Heart left ventricle (tissue), 13 donors: ENCODE measurements around the gene ZMIZ1.

ENCODE experiments used
- POLR2A ChIP-seq, 2 donors: fragments of 450-650 bp; IDR thresholded peaks; one replicate each; pipeline ENCODE4 v1.6.1; 2017; ENCODE audit warnings: antibody characterized with exemption in 2 of 2, mild to moderate bottlenecking in 2 of 2, moderate library complexity in 2 of 2
- TF ChIP-seq, protein P1 (sequence below), 12 donors: fragments of 200-600 bp; sonication (generic) in 4 of 12; IDR thresholded peaks; one replicate each; pipeline versions ENCODE4 v1.5.0 to v1.8.0; 2018 to 2022; ENCODE audit warnings: antibody characterized with exemption in 12 of 12, mild to moderate bottlenecking in 5 of 12
- donor health status: ischemic (EF 13 %, LVEDD 7.1; RV severe dilation, severe dysfunction).
- donor health status: DM: no; HTN: yes; CAD: no.
- donor health status: DM: no; HTN: no; CAD: no.
- donor health status: ischemic (EF 25% LVEDD 6.9; RV normal size, moderate dysfunction).
- donor health status: ischemic (EF 25% LVEDD 5.7; RV mildly dilated, moderate dysfunction).
- donor health status: ischemic (EF 35%, LVEDD 5.7; RV mildly dilated, moderate dysfunction).
- donor health status: nonischemic (EF 11% LVEDD 7.7; RV severe dilation, severe dysfunction).
- donor health status: DM: yes; HTN: yes; CAD: no.
- donor health status: PGD.
- donor health status: ischemic (EF 29% LVEDD 5.4; RV normal size, mild dysfunction).
- donor health status: nonischemic (EF 23%, LVEDD 6.1; RV moderate dilation, normal function).

GRCh38 chr10:79115302-79115701 lies 46.5 kb downstream of the ZMIZ1 start:
- no peak for TF ChIP-seq POLR2A (IDR thresholded peaks at IDR 0.05)
- TF ChIP-seq, protein P1, sequence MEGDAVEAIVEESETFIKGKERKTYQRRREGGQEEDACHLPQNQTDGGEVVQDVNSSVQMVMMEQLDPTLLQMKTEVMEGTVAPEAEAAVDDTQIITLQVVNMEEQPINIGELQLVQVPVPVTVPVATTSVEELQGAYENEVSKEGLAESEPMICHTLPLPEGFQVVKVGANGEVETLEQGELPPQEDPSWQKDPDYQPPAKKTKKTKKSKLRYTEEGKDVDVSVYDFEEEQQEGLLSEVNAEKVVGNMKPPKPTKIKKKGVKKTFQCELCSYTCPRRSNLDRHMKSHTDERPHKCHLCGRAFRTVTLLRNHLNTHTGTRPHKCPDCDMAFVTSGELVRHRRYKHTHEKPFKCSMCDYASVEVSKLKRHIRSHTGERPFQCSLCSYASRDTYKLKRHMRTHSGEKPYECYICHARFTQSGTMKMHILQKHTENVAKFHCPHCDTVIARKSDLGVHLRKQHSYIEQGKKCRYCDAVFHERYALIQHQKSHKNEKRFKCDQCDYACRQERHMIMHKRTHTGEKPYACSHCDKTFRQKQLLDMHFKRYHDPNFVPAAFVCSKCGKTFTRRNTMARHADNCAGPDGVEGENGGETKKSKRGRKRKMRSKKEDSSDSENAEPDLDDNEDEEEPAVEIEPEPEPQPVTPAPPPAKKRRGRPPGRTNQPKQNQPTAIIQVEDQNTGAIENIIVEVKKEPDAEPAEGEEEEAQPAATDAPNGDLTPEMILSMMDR (IDR thresholded peaks at IDR 0.05) = no peak
